HG02678 (cell line): Measurements from ENCODE around the gene FHIT.

Experiments used
- ATAC-seq: cut with Tn5 transposase; IDR thresholded peaks from one replicate; pipeline ENCODE4 v1.9.1; 2021; ENCODE audit warnings: mild to moderate bottlenecking, moderate library complexity; ENCODE audit not compliant: unreplicated experiment

The FHIT gene

GRCh38 chr3:59930170-59930569, 1321.1 kb downstream of the FHIT start:
- no peak for ATAC-seq

- no peak for ATAC-seq
These were observed 1324.2 kb downstream of the FHIT start for GRCh38 chr3:59927056-59927455.

- no peak for ATAC-seq
These were observed 1325.3 kb downstream of the FHIT start for GRCh38 chr3:59925946-59926345.

GRCh38 chr3:59922192-59922591, 1329.1 kb downstream of the FHIT start:
- ATAC-seq, result no peak

- ATAC-seq, result no peak
These were observed 1330.4 kb downstream of the FHIT start for GRCh38 chr3:59920822-59921221.

GRCh38 chr3:59919586-59919985, 1331.7 kb downstream of the FHIT start:
- ATAC-seq, result no peak

GRCh38 chr3:59914251-59914650, 1337.0 kb downstream of the FHIT start:
- no peak for ATAC-seq

- no peak for ATAC-seq
These were observed 1337.6 kb downstream of the FHIT start for GRCh38 chr3:59913645-59914044.

- no peak for ATAC-seq
These were observed 1342.6 kb downstream of the FHIT start for GRCh38 chr3:59908701-59909100.

GRCh38 chr3:59908280-59908679, 1343.0 kb downstream of the FHIT start:
- no peak for ATAC-seq

GRCh38 chr3:59904296-59904695, 1347.0 kb downstream of the FHIT start:
- no peak for ATAC-seq

GRCh38 chr3:59899061-59899460, 1352.2 kb downstream of the FHIT start:
- no peak for ATAC-seq

GRCh38 chr3:59895972-59896371, 1355.3 kb downstream of the FHIT start:
- ATAC-seq, result no peak

- ATAC-seq, result no peak
These were observed 1356.7 kb downstream of the FHIT start for GRCh38 chr3:59894425-59895121.

GRCh38 chr3:59890639-59891038, 1360.6 kb downstream of the FHIT start:
- ATAC-seq, result no peak

GRCh38 chr3:59886790-59887189, 1364.5 kb downstream of the FHIT start:
- no peak for ATAC-seq

GRCh38 chr3:59885899-59886400, 1365.3 kb downstream of the FHIT start:
- ATAC-seq, result no peak

GRCh38 chr3:59885101-59885500, 1366.2 kb downstream of the FHIT start:
- no peak for ATAC-seq

- no peak for ATAC-seq
These were observed 1366.8 kb downstream of the FHIT start for GRCh38 chr3:59884409-59884808.

- no peak for ATAC-seq
These were observed 1368.5 kb downstream of the FHIT start for GRCh38 chr3:59882746-59883145.

- no peak for ATAC-seq
These were observed 1370.5 kb downstream of the FHIT start for GRCh38 chr3:59880717-59881116.

- no peak for ATAC-seq
These were observed 1372.1 kb downstream of the FHIT start for GRCh38 chr3:59879031-59879581.

- no peak for ATAC-seq
These were observed 1373.2 kb downstream of the FHIT start for GRCh38 chr3:59878038-59878427.
